Neutrophil (primary cell): ENCODE data around the gene LYL1.

Experiments used
- H3K27ac ChIP-seq: fragments of 200-600 bp; sonication (generic); 2 replicates; pipeline ENCODE4 v1.5.1; 2016; ENCODE audit warnings: mild to moderate bottlenecking, moderate library complexity
- H3K27me3 ChIP-seq: fragments of 200-600 bp; sonication (generic); 2 replicates; pipeline ENCODE4 v1.6.0; 2016; ENCODE audit warnings: mild to moderate bottlenecking
- H3K36me3 ChIP-seq: fragments of 200-600 bp; sonication (generic); 2 replicates; pipeline ENCODE4 v1.5.1; 2017
- H3K4me1 ChIP-seq, 2 experiments: fragments of 200-600 bp in 1 of 2; sonication (generic) in 1 of 2; 1 replicate in 1 of 2; 2 replicates in 1 of 2; pipeline versions ENCODE4 v1.5.1 to v1.6.1; 2013 to 2016; ENCODE audit warnings: low read depth in 1 of 2, low read length in 1 of 2, mild to moderate bottlenecking in 1 of 2, moderate library complexity in 1 of 2; ENCODE audit not compliant: control insufficient read depth in 1 of 2, insufficient read depth in 1 of 2
- H3K4me3 ChIP-seq, 2 experiments: fragments of 200-600 bp in 1 of 2; sonication (generic) in 1 of 2; 1 replicate in 1 of 2; 2 replicates in 1 of 2; pipeline ENCODE4 v1.5.1; 2013 to 2016; ENCODE audit warnings: low read depth in 1 of 2, low read length in 1 of 2, mild to moderate bottlenecking in 1 of 2, moderate library complexity in 1 of 2
- H3K9me3 ChIP-seq: fragments of 200-600 bp; sonication (generic); 2 replicates; pipeline ENCODE4 v1.5.1; 2016
- CTCF ChIP-seq: fragments of 200-600 bp; sonication (generic); IDR thresholded peaks from 2 replicates; pipeline ENCODE4 v1.5.1; 2016; ENCODE audit warnings: antibody characterized with exemption

LYL1 gene

GRCh38 chr19:13066933-13067807 is 35.5 kb downstream of the LYL1 start:
- no peaks in the 10 kb centered on the region for H3K36me3 ChIP-seq
- H3K27me3 ChIP-seq, result peaks cover 16% of the 10 kb centered on the region
- H3K9me3 ChIP-seq, result no peaks in the 10 kb centered on the region
- no peak for TF ChIP-seq CTCF
- H3K4me3 ChIP-seq, result no peak overlapping the region
- H3K27ac ChIP-seq, result no peak overlapping the region
- H3K4me1 ChIP-seq, result no peaks in the 10 kb centered on the region

- no peak overlapping the region for H3K27ac ChIP-seq
- H3K4me1 ChIP-seq, result peaks cover 2 to 5% of the 10 kb centered on the region in 2 experiments
- no peaks in the 10 kb centered on the region for H3K9me3 ChIP-seq
- peaks cover 26% of the 10 kb centered on the region for H3K27me3 ChIP-seq
- H3K4me3 ChIP-seq, result no peak overlapping the region
- H3K36me3 ChIP-seq, result no peaks in the 10 kb centered on the region
- no peak for TF ChIP-seq CTCF
These were observed 36.4 kb downstream of the LYL1 start for GRCh38 chr19:13066226-13066625.

GRCh38 chr19:13064092-13064489 is 38.6 kb downstream of the LYL1 start:
- TF ChIP-seq CTCF, result no peak
- Histone ChIP-seq H3K27me3 (peaks cover 41% of the 10 kb centered on the region), H3K9me3 (no peaks in the 10 kb centered on the region), H3K4me1 (peaks cover 7 to 12% of the 10 kb centered on the region in 2 experiments), H3K27ac (no peak overlapping the region), H3K4me3 (no peak overlapping the region), H3K36me3 (no peaks in the 10 kb centered on the region)

GRCh38 chr19:13063461-13064091 is 39.1 kb downstream of the LYL1 start:
- H3K4me1 ChIP-seq, result peaks cover 7 to 12% of the 10 kb centered on the region in 2 experiments

GRCh38 chr19:13062317-13062716 is 40.3 kb downstream of the LYL1 start:
- Histone ChIP-seq H3K27ac (no peak overlapping the region), H3K4me3 (no peak overlapping the region), H3K4me1 (peaks cover 7 to 12% of the 10 kb centered on the region in 2 experiments), H3K27me3 (peaks cover 47% of the 10 kb centered on the region), H3K36me3 (no peaks in the 10 kb centered on the region), H3K9me3 (no peaks in the 10 kb centered on the region)
- no peak for TF ChIP-seq CTCF

More at GRCh38 chr19:13063461-13064091, 39.1 kb downstream of the LYL1 start:
- no peaks in the 10 kb centered on the region for H3K9me3 ChIP-seq
- no peak for TF ChIP-seq CTCF
- H3K27me3 ChIP-seq, result peaks cover 46% of the 10 kb centered on the region
- no peaks in the 10 kb centered on the region for H3K36me3 ChIP-seq
- no peak overlapping the region for H3K27ac ChIP-seq
- no peak overlapping the region for H3K4me3 ChIP-seq
